AG09309 (cell line): ENCODE data around the gene SP5.

ENCODE experiments used
- DNase-seq: peaks from one replicate; pipeline ENCODE4 v3.0.0-alpha.2; 2010; ENCODE audit warnings: low read depth
- H3K4me3 ChIP-seq: 2 replicates; pipeline ENCODE4 v1.5.1; 2011; ENCODE audit warnings: mild to moderate bottlenecking, low read depth, low read length, moderate library complexity; ENCODE audit not compliant: control insufficient read depth
- CTCF ChIP-seq: IDR thresholded peaks from 2 replicates; pipeline ENCODE4 v1.5.1; 2011; ENCODE audit warnings: mild to moderate bottlenecking, low read depth, low read length, inconsistent platforms; ENCODE audit not compliant: insufficient read depth, control insufficient read depth; ENCODE audit errors: missing control alignments

The SP5 gene

GRCh38 chr2:170764880-170765261 is 49.7 kb downstream of the SP5 start:
- no peak overlapping the region for H3K4me3 ChIP-seq
- no peak for TF ChIP-seq CTCF
- no peak for DNase-seq

- TF ChIP-seq CTCF = no peak
Observed at GRCh38 chr2:170766693-170767092, 51.6 kb downstream of the SP5 start.

More at GRCh38 chr2:170766693-170767092, 51.6 kb downstream of the SP5 start:
- H3K4me3 ChIP-seq = no peak overlapping the region
- no peak for DNase-seq
